DLD1 (cell line): ENCODE results near the gene SLC17A8.

Experiments used
- in situ Hi-C: cut with HindIII; loops from 2 replicates; pipeline ENCODE4 v1.10.0; 2017; ENCODE audit warnings: low sequenced_read_pairs

SLC17A8 gene

GRCh38 chr12:100368066-100368465 lies 11.2 kb downstream of the SLC17A8 start:
- in situ Hi-C loops: no loop called here

DNA sequence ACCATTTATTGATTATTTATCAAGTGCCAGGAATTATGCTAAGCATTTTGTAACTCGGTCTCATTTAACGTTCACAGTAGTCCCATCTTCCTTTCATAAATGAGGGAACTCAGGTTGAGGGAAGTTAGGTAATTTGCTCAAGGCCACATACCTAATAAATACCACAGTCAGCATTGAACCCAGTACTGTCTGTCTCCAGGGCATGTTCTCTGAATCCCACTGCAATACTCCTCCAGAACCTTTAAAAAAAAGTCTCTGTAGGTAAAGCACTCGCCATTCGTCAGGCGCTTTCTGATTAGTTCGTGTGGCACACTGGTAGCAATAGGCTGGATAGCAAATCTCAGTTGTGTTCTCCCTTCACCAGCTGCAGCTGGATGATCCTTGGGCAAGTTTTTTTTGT lies 14.3 kb downstream of the SLC17A8 start:
- in situ Hi-C loops: no loop called here

- in situ Hi-C loops: no loop called here
Observed at GRCh38 chr12:100372853-100373640, 16.2 kb downstream of the SLC17A8 start.

DNA sequence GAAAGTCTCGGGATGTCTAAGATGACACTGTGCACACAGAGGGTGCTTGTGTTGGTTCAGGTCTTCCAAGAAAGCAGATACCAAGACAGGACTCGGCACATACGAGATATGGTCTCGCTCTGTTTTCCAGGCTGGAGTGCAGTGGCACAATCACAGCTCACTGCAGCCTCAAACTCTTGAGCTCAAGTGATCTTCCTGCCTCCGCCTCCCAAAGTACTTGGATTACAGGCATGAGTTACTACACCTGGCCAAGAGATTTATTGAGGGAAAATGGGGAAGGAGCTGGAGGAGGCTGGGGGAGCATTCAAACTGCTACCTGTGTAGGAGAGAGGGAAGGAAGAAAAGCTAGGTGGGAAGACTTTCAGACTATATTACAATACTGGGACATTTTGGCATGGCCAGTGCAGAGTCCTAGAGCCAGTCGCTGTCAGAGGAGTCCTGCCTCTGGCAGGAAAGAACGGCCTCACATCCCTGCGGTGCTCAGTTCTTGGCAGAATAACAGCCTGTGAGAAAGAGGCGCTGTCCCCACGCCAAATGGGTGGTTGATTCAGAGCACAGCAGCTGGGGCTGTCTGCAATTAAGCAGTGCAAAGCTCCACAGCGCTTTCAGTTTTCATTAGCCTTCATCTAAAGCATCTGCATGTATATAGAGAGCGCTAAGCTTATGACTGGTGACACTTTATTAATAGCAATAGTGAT lies 18.3 kb downstream of the SLC17A8 start:
- in situ Hi-C loops: no loop called here

DNA sequence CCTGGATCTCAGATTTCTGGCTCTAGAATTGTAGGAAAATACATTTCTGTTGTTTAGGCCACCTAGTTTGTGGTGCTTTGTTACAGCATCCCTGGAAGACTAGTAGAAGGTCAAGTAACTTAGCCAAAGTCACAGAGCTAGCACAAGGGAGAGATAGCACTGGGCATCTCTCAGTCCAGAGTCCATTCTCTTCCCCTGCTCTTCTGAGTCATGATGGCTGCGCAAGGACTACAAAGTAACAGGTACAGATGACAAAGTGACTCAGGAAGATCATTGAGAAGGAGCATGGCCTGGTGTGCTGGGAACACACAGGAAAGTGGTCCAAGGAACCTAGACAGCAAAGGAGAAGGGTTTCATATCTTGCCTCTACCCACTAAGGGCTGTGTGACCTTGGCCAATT lies 19.3 kb downstream of the SLC17A8 start:
- in situ Hi-C loops: no loop called here

DNA sequence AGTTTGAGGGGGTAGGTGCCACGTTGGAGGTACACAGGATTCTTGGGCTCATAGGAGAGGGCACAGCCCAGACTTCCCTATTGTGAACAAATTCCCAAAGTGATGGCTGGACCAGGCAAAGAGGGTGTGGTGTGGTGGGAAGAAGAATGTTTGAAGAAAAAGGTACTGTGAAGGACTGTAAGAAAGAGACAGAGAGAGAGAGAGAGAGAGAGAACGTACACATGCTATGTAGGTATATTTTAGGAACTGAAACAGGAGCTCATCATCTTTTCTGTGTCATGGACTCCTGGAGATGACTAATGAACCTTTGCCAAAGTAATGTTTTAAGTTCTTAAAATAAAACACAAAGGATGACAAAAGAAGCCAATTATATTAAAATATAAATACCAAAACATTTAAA lies 24.5 kb downstream of the SLC17A8 start:
- in situ Hi-C loops: no loop called here

DNA sequence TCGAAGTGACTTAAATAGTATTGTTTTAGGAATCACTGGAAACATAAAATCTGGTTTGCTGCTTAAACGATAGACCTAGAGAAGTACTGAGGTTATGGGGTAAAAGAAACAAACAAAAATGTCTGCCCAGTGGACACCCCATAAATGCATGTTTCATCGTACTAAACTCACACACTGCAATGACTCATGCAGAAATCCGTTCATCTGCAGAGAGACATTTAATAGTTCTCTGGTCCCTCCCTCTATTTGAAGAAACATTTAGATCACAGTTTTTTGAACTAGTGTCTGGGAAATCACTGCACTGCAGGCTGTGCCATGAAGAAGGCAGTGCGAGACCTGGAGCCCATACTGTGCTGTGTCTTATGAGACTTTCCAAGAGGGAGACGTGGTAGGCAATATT lies 25.5 kb downstream of the SLC17A8 start:
- in situ Hi-C loops: no loop called here

DNA sequence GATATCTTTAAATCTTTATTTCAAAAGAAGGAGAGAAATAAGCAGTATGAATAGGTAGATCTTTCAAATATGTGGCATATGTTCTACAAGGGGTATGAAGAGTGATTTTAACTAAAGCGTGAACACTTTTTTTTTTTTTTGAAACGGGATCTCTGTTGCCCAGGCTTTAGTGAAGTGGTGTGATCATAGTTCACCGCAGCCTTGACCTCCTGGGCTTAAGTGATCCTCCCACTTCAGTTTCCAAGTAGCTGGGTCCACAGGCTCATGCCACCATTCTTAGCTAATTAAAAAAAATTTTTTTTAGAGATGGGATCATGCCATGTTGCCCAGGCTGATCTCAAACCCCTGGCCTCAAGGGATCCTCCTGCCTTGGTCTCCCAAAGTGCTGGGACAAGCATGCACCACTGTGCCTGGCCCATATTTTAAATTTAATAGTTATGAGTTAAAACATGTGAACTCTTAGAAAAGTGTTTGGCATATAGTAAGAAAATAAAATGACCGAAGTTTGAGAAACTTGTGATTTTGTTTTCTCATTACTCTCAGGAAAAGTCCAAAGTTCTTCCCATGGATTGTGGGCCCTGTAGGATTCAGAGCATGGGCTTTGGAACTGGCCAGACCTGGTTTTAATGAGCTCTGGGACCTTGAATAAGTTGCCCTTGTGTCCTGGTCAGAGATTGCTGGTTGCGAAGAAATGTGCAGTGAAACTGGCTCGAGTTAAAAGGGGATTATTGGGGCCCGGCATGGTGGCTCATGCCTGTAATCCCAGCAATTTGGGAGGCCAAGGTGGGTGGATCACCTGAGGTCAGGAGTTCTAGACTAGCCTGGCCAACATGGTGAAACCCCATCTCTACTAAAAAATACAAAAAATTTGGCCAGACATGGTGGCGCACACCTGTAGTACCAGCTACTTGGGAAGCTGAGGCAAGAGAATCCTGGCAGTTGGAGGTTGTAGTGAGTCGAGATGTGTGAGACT lies 27.0 kb downstream of the SLC17A8 start:
- in situ Hi-C loops: no loop called here

- in situ Hi-C loops: no loop called here
Observed at GRCh38 chr12:100384559-100384935, 27.7 kb downstream of the SLC17A8 start.

GRCh38 chr12:100388382-100388781 lies 31.5 kb downstream of the SLC17A8 start:
- in situ Hi-C loops: no loop called here

DNA sequence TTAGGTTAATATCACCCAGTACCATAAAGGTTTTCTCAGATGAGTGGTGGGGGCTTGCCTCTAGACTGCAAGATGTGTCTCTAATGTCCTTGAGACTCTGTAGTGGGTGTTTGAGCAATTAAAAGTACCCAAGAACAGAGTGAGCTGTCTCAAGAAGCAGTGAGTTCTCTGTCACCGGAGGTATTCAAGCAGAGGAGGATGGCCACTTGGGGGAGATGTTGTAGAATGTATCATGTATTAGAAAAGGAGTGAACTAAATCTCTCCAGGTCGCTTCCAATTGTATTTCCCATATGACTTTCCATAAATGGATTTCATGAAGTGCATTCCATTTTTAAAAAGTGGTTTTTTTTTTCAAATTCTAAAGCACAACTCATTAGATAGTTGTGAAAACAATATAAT lies 35.0 kb downstream of the SLC17A8 start:
- in situ Hi-C loops: no loop called here

DNA sequence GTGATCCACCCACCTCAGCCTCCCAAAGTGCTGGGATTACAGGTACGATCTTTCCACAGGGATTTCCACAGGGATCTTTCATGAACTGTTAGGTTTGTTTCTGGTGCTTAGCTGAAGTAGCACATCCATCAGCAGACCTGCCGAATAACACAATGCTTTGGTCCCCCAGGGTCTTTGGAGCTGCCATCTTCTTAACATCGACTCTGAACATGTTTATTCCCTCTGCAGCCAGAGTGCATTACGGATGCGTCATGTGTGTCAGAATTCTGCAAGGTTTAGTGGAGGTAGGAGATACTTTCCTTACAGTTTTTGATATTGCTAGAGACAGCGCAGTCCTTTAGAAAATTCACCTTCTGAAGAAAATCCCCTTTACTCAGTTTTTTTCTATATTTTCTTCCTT lies 36.3 kb downstream of the SLC17A8 start:
- in situ Hi-C loops: no loop called here

DNA sequence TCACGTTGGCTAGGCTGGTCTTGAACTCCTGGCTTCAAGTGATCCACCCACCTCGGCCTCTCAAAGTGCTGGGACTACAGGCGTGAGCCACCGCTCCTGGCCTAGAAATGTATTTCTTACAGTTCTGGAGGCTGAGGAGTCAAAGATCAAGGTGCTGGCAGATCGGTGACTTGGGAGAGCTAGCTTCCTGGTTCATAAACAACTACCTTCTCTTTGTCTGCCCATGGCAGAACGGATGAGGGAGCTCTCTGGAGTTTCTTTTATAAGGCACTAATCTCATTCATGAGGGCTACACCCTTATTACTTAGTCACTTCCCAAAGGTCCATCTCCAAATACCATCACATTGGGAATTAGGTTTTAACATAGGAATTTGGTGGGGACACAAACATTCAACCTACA lies 38.9 kb downstream of the SLC17A8 start:
- in situ Hi-C loops: no loop called here

DNA sequence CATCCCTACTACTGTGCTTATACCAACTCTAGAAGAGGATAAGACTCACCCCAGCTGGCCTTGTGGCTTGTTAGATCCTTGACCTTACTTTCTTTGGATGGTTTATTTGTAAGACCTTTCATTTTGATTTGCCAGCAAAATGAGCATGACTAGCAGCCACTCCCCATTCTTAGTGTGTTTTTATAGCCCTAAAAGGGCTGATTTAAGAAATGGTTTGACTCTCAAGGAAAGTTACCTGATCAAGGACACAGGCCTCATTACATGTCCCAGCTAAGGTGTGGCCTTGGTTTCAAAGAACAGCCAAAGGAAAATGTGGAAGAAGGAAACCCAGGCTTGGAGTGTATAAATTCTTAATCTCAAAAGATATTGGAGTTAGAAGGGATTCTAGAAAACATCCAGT lies 41.4 kb downstream of the SLC17A8 start:
- in situ Hi-C loops: no loop called here

DNA sequence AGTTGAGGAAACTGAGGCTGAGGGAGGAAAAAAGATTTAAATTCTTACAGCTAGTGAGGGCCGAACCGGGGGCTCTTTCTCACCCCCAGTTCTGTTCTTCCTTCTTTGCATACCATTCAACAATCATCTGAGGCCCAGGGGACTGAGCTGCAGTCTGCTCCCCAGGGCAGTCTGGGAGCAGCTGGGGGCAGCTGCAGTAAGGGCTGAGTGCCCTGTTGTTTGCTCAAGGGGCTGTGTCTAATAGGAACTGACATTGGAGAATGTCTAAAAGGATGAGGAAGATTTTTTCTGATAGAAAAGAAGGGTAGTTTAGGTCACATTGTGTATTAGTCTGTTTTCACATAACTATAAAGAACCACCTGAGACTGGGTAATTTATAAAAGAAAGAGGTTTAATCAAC lies 42.2 kb downstream of the SLC17A8 start:
- in situ Hi-C loops: no loop called here

GRCh38 chr12:100401660-100402059 lies 44.8 kb downstream of the SLC17A8 start:
- in situ Hi-C loops: no loop called here

DNA sequence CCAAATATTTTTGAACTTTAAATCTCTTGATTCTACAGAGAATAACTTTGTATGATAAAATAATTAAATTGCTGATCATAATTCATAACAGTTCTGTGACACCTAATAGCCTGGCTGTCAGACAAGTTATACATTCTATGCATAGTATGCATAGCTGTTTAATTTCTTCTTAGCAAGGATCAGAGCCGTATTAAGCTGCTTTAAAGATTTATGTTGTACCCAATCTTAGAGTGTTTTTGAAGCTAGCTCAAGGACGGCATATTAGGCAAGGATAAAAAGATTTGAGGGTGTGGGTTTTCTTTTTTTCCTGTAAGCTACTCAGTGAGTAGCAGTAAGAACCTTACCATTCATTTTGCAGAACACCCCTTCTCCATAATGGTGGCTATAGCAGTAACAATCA lies 45.9 kb downstream of the SLC17A8 start:
- in situ Hi-C loops: no loop called here

GRCh38 chr12:100403446-100403845 lies 46.6 kb downstream of the SLC17A8 start:
- in situ Hi-C loops: no loop called here

- in situ Hi-C loops: no loop called here
Observed at GRCh38 chr12:100404769-100405407, 48.0 kb downstream of the SLC17A8 start.

DNA sequence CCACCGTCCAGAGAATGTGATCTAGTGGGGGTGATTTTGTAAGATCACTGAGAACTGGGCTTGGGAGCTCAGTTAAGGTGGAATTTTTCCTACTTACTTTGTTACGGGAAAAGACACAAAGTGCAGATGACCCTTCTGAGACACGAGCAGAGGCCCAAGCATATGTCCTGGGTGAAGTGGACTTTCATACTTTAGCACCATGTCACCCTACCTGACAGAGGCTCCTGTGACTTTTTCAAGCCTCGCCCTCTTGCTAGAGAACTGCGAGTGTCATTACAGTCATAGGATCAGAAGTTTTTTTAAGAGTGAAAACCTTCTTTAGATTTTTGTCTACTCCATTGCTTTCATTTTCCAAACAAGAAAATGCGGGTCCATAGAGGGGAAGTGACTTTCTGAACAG lies 56.1 kb downstream of the SLC17A8 start:
- in situ Hi-C loops: no loop called here

DNA sequence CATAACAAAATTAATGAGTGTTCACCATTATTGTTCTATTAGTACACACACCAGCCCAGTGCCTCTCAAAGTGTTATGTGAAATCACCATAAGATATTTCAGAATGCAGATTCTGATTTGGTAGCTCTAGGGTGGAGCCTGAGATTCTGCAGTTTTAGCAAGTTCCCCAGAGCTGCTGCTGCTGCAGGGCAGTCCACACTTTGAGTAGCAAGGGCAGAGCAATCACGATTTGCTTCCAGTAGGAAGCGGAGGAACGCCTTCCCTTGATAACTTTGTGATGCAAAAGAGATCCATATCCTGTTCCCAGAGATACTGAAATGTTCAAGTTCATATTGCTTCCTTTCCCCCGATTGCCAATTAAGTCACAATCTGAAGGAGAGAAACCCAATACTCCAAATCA lies 57.9 kb downstream of the SLC17A8 start:
- in situ Hi-C loops: no loop called here
